Measurements from ENCODE around the gene FIGLA. TPM values are rescaled to one million over a fixed set of nuclear protein-coding genes. Genes with fewer than 3 reads are reported as not detected.

Gene FIGLA
- not detected in 2 replicates for total RNA-seq (ENCODE audit: low replicate concordance)

GRCh38 chr2:70790136-70790828, at the start of gene FIGLA:
TSS of gene FIGLA (minus strand) at chr2:70790643. CDS start at chr2:70790638, 5 bp downstream.

GRCh38 chr2:70835643-70836042, 45.2 kb upstream of the FIGLA start, which contains the start of gene CD207:
TSS of gene CD207 (minus strand) at chr2:70835816. CDS start at chr2:70835776, 40 bp downstream.

GRCh38 chr2:70820499-70820898, 30.1 kb upstream of the FIGLA start, which contains the start of gene CLEC4F:
TSS of gene CLEC4F (minus strand) at chr2:70820599. CDS start at chr2:70820523, 76 bp downstream.

GRCh38 chr2:70767699-70768589, 22.5 kb downstream of the FIGLA start, which contains the start of gene ADD2:
TSS of gene ADD2 (minus strand) at chr2:70768200. CDS start at chr2:70706408, 61,792 bp downstream.

Other genes starting within 250 kb of the FIGLA start
- gene TGFA, start 236.8 kb downstream of the FIGLA start, total RNA-seq (ENCODE audit: low replicate concordance) = 1.7 TPM in 1 of 2 replicates, not detected in the other
- gene ADD2, start 22.4 kb downstream of the FIGLA start, total RNA-seq (ENCODE audit: low replicate concordance) = under 0.01 and 0.35 TPM in 2 replicates
- gene CLEC4F, start 30.0 kb upstream of the FIGLA start, total RNA-seq (ENCODE audit: low replicate concordance) = not detected in 2 replicates
- not detected in 2 replicates for gene CD207, start 45.2 kb upstream of the FIGLA start, total RNA-seq (ENCODE audit: low replicate concordance)
- 0.47 and 2.3 TPM in 2 replicates for gene VAX2, start 109.9 kb upstream of the FIGLA start, total RNA-seq (ENCODE audit: low replicate concordance)
- 0.45 and 0.94 TPM in 2 replicates for gene ATP6V1B1, start 145.3 kb upstream of the FIGLA start, total RNA-seq (ENCODE audit: low replicate concordance)
- gene ANKRD53, start 188.0 kb upstream of the FIGLA start, total RNA-seq (ENCODE audit: low replicate concordance) = 0.15 and 0.23 TPM in 2 replicates
- gene TEX261, start 204.2 kb upstream of the FIGLA start, total RNA-seq (ENCODE audit: low replicate concordance) = 21.4 and 25.7 TPM in 2 replicates